ENCODE data around the gene ACP4.

ACP4 gene

GRCh38 chr19:50835103-50835784 lies 45.0 kb downstream of the ACP4 start:
- Mint-ChIP-seq H3K27ac (no peak overlapping the region), H3K4me1 (ENCODE audit: low read depth) (peaks cover 5% of the 10 kb centered on the region), H3K9me3 (no peaks in the 10 kb centered on the region), H3K27me3 (peaks cover 54% of the 10 kb centered on the region), H3K4me3 (peak overlapping the region; percentile 76), H3K36me3 (ENCODE audit: low read depth) (no peaks in the 10 kb centered on the region)

- Mint-ChIP-seq H3K27ac (no peak overlapping the region), H3K36me3 (ENCODE audit: low read depth) (no peaks in the 10 kb centered on the region)
These were observed 45.7 kb downstream of the ACP4 start for GRCh38 chr19:50835785-50836542.

GRCh38 chr19:50836543-50837195 lies 46.5 kb downstream of the ACP4 start:
- Mint-ChIP-seq H3K36me3 (ENCODE audit: low read depth) (no peaks in the 10 kb centered on the region), H3K4me1 (ENCODE audit: low read depth) (peaks cover 5% of the 10 kb centered on the region), H3K27ac (no peak overlapping the region), H3K27me3 (peaks cover 51% of the 10 kb centered on the region), H3K4me3 (peak overlapping the region; percentile 76), H3K9me3 (no peaks in the 10 kb centered on the region)

More at GRCh38 chr19:50835785-50836542, 45.7 kb downstream of the ACP4 start:
- Mint-ChIP-seq H3K4me1 (ENCODE audit: low read depth) (peaks cover 5% of the 10 kb centered on the region), H3K4me3 (peak overlapping the region; percentile 76), H3K27me3 (peaks cover 53% of the 10 kb centered on the region), H3K9me3 (no peaks in the 10 kb centered on the region)

- Mint-ChIP-seq H3K36me3 (ENCODE audit: low read depth) (no peaks in the 10 kb centered on the region), H3K4me3 (no peak overlapping the region), H3K27me3 (peaks cover 57% of the 10 kb centered on the region), H3K27ac (no peak overlapping the region), H3K4me1 (ENCODE audit: low read depth) (peaks cover 5% of the 10 kb centered on the region), H3K9me3 (no peaks in the 10 kb centered on the region)
These were observed 47.1 kb downstream of the ACP4 start for GRCh38 chr19:50837300-50837699.

- Mint-ChIP-seq H3K27ac (no peak overlapping the region), H3K9me3 (peaks cover 3% of the 10 kb centered on the region), H3K27me3 (peaks cover 49% of the 10 kb centered on the region), H3K4me3 (no peak overlapping the region), H3K36me3 (ENCODE audit: low read depth) (no peaks in the 10 kb centered on the region), H3K4me1 (ENCODE audit: low read depth) (peaks cover 5% of the 10 kb centered on the region)
These were observed 48.0 kb downstream of the ACP4 start for GRCh38 chr19:50838239-50838638.

GRCh38 chr19:50839712-50840655 lies 49.8 kb downstream of the ACP4 start:
- H3K4me3 Mint-ChIP-seq: no peak overlapping the region

GRCh38 chr19:50842130-50842529 lies 51.9 kb downstream of the ACP4 start:
- H3K9me3 Mint-ChIP-seq: peaks cover 12% of the 10 kb centered on the region
- H3K27me3 Mint-ChIP-seq: peaks cover 31% of the 10 kb centered on the region
- no peaks in the 10 kb centered on the region for H3K4me1 Mint-ChIP-seq (ENCODE audit: low read depth)
- H3K36me3 Mint-ChIP-seq (ENCODE audit: low read depth): no peaks in the 10 kb centered on the region
- no peak overlapping the region for H3K27ac Mint-ChIP-seq
- H3K4me3 Mint-ChIP-seq: no peak overlapping the region

More at GRCh38 chr19:50839712-50840655, 49.8 kb downstream of the ACP4 start:
- no peaks in the 10 kb centered on the region for H3K36me3 Mint-ChIP-seq (ENCODE audit: low read depth)
- peaks cover 12% of the 10 kb centered on the region for H3K9me3 Mint-ChIP-seq
- H3K27ac Mint-ChIP-seq: no peak overlapping the region
- peaks cover 39% of the 10 kb centered on the region for H3K27me3 Mint-ChIP-seq
- H3K4me1 Mint-ChIP-seq (ENCODE audit: low read depth): peaks cover 5% of the 10 kb centered on the region

- peaks cover 12% of the 10 kb centered on the region for H3K9me3 Mint-ChIP-seq
- H3K36me3 Mint-ChIP-seq (ENCODE audit: low read depth): no peaks in the 10 kb centered on the region
- H3K27ac Mint-ChIP-seq: no peak overlapping the region
- no peaks in the 10 kb centered on the region for H3K4me1 Mint-ChIP-seq (ENCODE audit: low read depth)
- H3K27me3 Mint-ChIP-seq: peaks cover 24% of the 10 kb centered on the region
- no peak overlapping the region for H3K4me3 Mint-ChIP-seq
These were observed 53.0 kb downstream of the ACP4 start for GRCh38 chr19:50843205-50843604.

- H3K36me3 Mint-ChIP-seq (ENCODE audit: low read depth): no peaks in the 10 kb centered on the region
- H3K27ac Mint-ChIP-seq: no peak overlapping the region
- H3K9me3 Mint-ChIP-seq: peaks cover 12% of the 10 kb centered on the region
- H3K27me3 Mint-ChIP-seq: peaks cover 26% of the 10 kb centered on the region
- H3K4me3 Mint-ChIP-seq: no peak overlapping the region
- no peaks in the 10 kb centered on the region for H3K4me1 Mint-ChIP-seq (ENCODE audit: low read depth)
These were observed 53.5 kb downstream of the ACP4 start for GRCh38 chr19:50843701-50844221.

- Mint-ChIP-seq H3K27me3 (peaks cover 29% of the 10 kb centered on the region), H3K36me3 (ENCODE audit: low read depth) (no peaks in the 10 kb centered on the region), H3K4me1 (ENCODE audit: low read depth) (no peaks in the 10 kb centered on the region), H3K9me3 (peaks cover 12% of the 10 kb centered on the region), H3K4me3 (no peak overlapping the region), H3K27ac (no peak overlapping the region)
These were observed 54.2 kb downstream of the ACP4 start for GRCh38 chr19:50844296-50844935.
